Uterus (tissue), 2 donors: ENCODE results near the gene TSSK2.

Experiments used
- CTCF ChIP-seq, 4 experiments: fragments of 200-600 bp in 2 of 4; fragments of 450-650 bp in 2 of 4; sonication (generic) in 2 of 4; IDR thresholded peaks; one replicate each; pipeline ENCODE4 v1.5.1; 2016 to 2019; ENCODE audit warnings: antibody characterized with exemption in 4 of 4, mild to moderate bottlenecking in 2 of 4, moderate library complexity in 1 of 4
- POLR2A ChIP-seq, 2 donors: fragments of 450-650 bp; IDR thresholded peaks; one replicate each; pipeline ENCODE4 v1.6.1; 2016; ENCODE audit warnings: antibody characterized with exemption in 2 of 2, mild to moderate bottlenecking in 1 of 2, moderate library complexity in 1 of 2

GRCh38 chr22:19132153-19132552 lies 1.0 kb downstream of the TSSK2 start:
- no peak for TF ChIP-seq CTCF (IDR thresholded peaks at IDR 0.05)
- no peak for TF ChIP-seq POLR2A (IDR thresholded peaks at IDR 0.05)
